Activated naive CD4-positive, alpha-beta T cell treated with anti-CD3 and anti-CD28 coated beads, Interleukin-2, amount 10 ng/mL, durations not matched to agents 7 days and 5 days (primary cell): ENCODE measurements around the gene OTOG.

Experiments used
- CTCF ChIA-PET: fragments of 350-600 bp; sonication (Branson Sonifier 250); formaldehyde crosslinking; loops from one replicate; lab custom pipeline; 2021; ENCODE audit warnings: antibody characterized with exemption; lab: Charles Lee
- DNase-seq: peaks from one replicate; pipeline ENCODE4 v3.0.0-alpha.2; 2020
- H3K27ac Mint-ChIP-seq: one replicate; pipeline ENCODE4 v1.8.0; 2021; ENCODE audit warnings: mild to moderate bottlenecking, moderate library complexity, mixed read lengths
- H3K27me3 Mint-ChIP-seq: one replicate; pipeline ENCODE4 v1.8.0; 2021; ENCODE audit warnings: mild to moderate bottlenecking, mixed read lengths
- H3K36me3 Mint-ChIP-seq: one replicate; pipeline ENCODE4 v1.8.0; 2021; ENCODE audit warnings: mixed read lengths
- H3K4me1 Mint-ChIP-seq: one replicate; pipeline ENCODE4 v1.8.0; 2021; ENCODE audit warnings: mixed read lengths
- H3K4me3 Mint-ChIP-seq: one replicate; pipeline ENCODE4 v1.8.0; 2021; ENCODE audit warnings: mild to moderate bottlenecking, moderate library complexity, mixed read lengths
- H3K9me3 Mint-ChIP-seq: one replicate; pipeline ENCODE4 v1.8.0; 2021; ENCODE audit warnings: mixed read lengths

Gene OTOG

GRCh38 chr11:17597770-17598169 is 50.7 kb downstream of the OTOG start:
- DNase-seq = no peak
- H3K27me3 Mint-ChIP-seq = peaks cover 42% of the 10 kb centered on the region
- CTCF ChIA-PET = interaction anchor here (1.0 kb wide), 1 partner anchor 14 kb away, joined by 3 read pairs; no protein-coding TSS in a partner anchor
- no peaks in the 10 kb centered on the region for H3K9me3 Mint-ChIP-seq
- no peak overlapping the region for H3K4me3 Mint-ChIP-seq
- H3K27ac Mint-ChIP-seq = no peak overlapping the region
- no peaks in the 10 kb centered on the region for H3K4me1 Mint-ChIP-seq
- no peaks in the 10 kb centered on the region for H3K36me3 Mint-ChIP-seq

GRCh38 chr11:17598700-17599459 is 51.8 kb downstream of the OTOG start:
- CTCF ChIA-PET = interaction anchor here (0.6 to 1.5 kb wide), 13 partner anchors 14 to 748 kb away, joined by 3 to 18 read pairs (median 3); no protein-coding TSS in a partner anchor
- Mint-ChIP-seq H3K4me3 (no peak overlapping the region), H3K27ac (no peak overlapping the region), H3K27me3 (peaks cover 35% of the 10 kb centered on the region), H3K9me3 (no peaks in the 10 kb centered on the region), H3K36me3 (no peaks in the 10 kb centered on the region), H3K4me1 (no peaks in the 10 kb centered on the region)
- DNase-seq = peak; percentile 80

GRCh38 chr11:17599460-17599925 is 52.4 kb downstream of the OTOG start:
- no peak overlapping the region for H3K4me3 Mint-ChIP-seq
- no peak overlapping the region for H3K27ac Mint-ChIP-seq
- H3K9me3 Mint-ChIP-seq = no peaks in the 10 kb centered on the region
- peaks cover 29% of the 10 kb centered on the region for H3K27me3 Mint-ChIP-seq
- H3K4me1 Mint-ChIP-seq = no peaks in the 10 kb centered on the region
- no peak for DNase-seq
- no peaks in the 10 kb centered on the region for H3K36me3 Mint-ChIP-seq
- CTCF ChIA-PET = interaction anchor here (0.6 to 1.5 kb wide), 10 partner anchors 16 to 748 kb away, joined by 3 to 18 read pairs (median 3); no protein-coding TSS in a partner anchor

GRCh38 chr11:17600316-17601255 is 53.5 kb downstream of the OTOG start:
- H3K9me3 Mint-ChIP-seq = no peaks in the 10 kb centered on the region

GRCh38 chr11:17601256-17601671 is 54.2 kb downstream of the OTOG start:
- peaks cover 19% of the 10 kb centered on the region for H3K27me3 Mint-ChIP-seq

More at GRCh38 chr11:17600316-17601255, 53.5 kb downstream of the OTOG start:
- Mint-ChIP-seq H3K4me3 (no peak overlapping the region), H3K4me1 (no peaks in the 10 kb centered on the region), H3K27me3 (peaks cover 24% of the 10 kb centered on the region), H3K27ac (peak overlapping the region; percentile 38), H3K36me3 (no peaks in the 10 kb centered on the region)
- CTCF ChIA-PET = interaction anchor here (1.0 to 2.5 kb wide), 3 partner anchors 130 to 380 kb away, joined by 3 to 17 read pairs (median 6); no protein-coding TSS in a partner anchor
- no peak for DNase-seq

GRCh38 chr11:17601676-17602075 is 54.6 kb downstream of the OTOG start:
- CTCF ChIA-PET = interaction anchor here (2.5 kb wide), 1 partner anchor 129 kb away, joined by 17 read pairs; no protein-coding TSS in a partner anchor
- H3K27me3 Mint-ChIP-seq = peaks cover 18% of the 10 kb centered on the region
- H3K4me3 Mint-ChIP-seq = no peak overlapping the region
- H3K27ac Mint-ChIP-seq = no peak overlapping the region
- no peak for DNase-seq
- H3K4me1 Mint-ChIP-seq = no peaks in the 10 kb centered on the region
- no peaks in the 10 kb centered on the region for H3K36me3 Mint-ChIP-seq
- no peaks in the 10 kb centered on the region for H3K9me3 Mint-ChIP-seq

More at GRCh38 chr11:17601256-17601671, 54.2 kb downstream of the OTOG start:
- H3K27ac Mint-ChIP-seq = peak overlapping the region; percentile 38
- CTCF ChIA-PET = interaction anchor here (1.0 to 2.5 kb wide), 3 partner anchors 129 to 380 kb away, joined by 3 to 17 read pairs (median 6); no protein-coding TSS in a partner anchor
- H3K4me1 Mint-ChIP-seq = no peaks in the 10 kb centered on the region
- H3K36me3 Mint-ChIP-seq = no peaks in the 10 kb centered on the region
- DNase-seq = no peak
- H3K9me3 Mint-ChIP-seq = no peaks in the 10 kb centered on the region
- H3K4me3 Mint-ChIP-seq = no peak overlapping the region

- Mint-ChIP-seq H3K4me3 (no peak overlapping the region), H3K9me3 (no peaks in the 10 kb centered on the region), H3K36me3 (no peaks in the 10 kb centered on the region), H3K27ac (no peak overlapping the region), H3K27me3 (peaks cover 18% of the 10 kb centered on the region), H3K4me1 (no peaks in the 10 kb centered on the region)
- no peak for DNase-seq
- CTCF ChIA-PET = interaction anchor here (2.5 kb wide), 1 partner anchor 128 kb away, joined by 17 read pairs; no protein-coding TSS in a partner anchor
Measured at GRCh38 chr11:17602105-17603001, 55.3 kb downstream of the OTOG start.

- CTCF ChIA-PET = interaction anchor here (2.5 kb wide), 1 partner anchor 127 kb away, joined by 17 read pairs; no protein-coding TSS in a partner anchor
Measured at GRCh38 chr11:17603056-17603825, 56.2 kb downstream of the OTOG start.

GRCh38 chr11:17604201-17604914 is 57.3 kb downstream of the OTOG start:
- no peaks in the 10 kb centered on the region for H3K36me3 Mint-ChIP-seq
- H3K4me1 Mint-ChIP-seq = no peaks in the 10 kb centered on the region
- peaks cover 11% of the 10 kb centered on the region for H3K27me3 Mint-ChIP-seq
- H3K4me3 Mint-ChIP-seq = no peak overlapping the region
- CTCF ChIA-PET = interaction anchor here (1.2 to 1.3 kb wide), 2 partner anchors 9 to 127 kb away, joined by 3 to 4 read pairs; no protein-coding TSS in a partner anchor
- no peaks in the 10 kb centered on the region for H3K9me3 Mint-ChIP-seq
- DNase-seq = no peak
- H3K27ac Mint-ChIP-seq = no peak overlapping the region

More at GRCh38 chr11:17603056-17603825, 56.2 kb downstream of the OTOG start:
- no peak for DNase-seq
- H3K36me3 Mint-ChIP-seq = no peaks in the 10 kb centered on the region
- no peak overlapping the region for H3K27ac Mint-ChIP-seq
- H3K4me3 Mint-ChIP-seq = no peak overlapping the region
- H3K4me1 Mint-ChIP-seq = no peaks in the 10 kb centered on the region
- peaks cover 18% of the 10 kb centered on the region for H3K27me3 Mint-ChIP-seq
- H3K9me3 Mint-ChIP-seq = no peaks in the 10 kb centered on the region

GRCh38 chr11:17604915-17605233 is 57.8 kb downstream of the OTOG start:
- Mint-ChIP-seq H3K27me3 (peaks cover 11% of the 10 kb centered on the region), H3K4me1 (no peaks in the 10 kb centered on the region), H3K36me3 (no peaks in the 10 kb centered on the region), H3K9me3 (no peaks in the 10 kb centered on the region), H3K4me3 (no peak overlapping the region), H3K27ac (no peak overlapping the region)
- no peak for DNase-seq
- CTCF ChIA-PET = interaction anchor here (1.2 to 1.3 kb wide), 2 partner anchors 10 to 127 kb away, joined by 3 to 4 read pairs; no protein-coding TSS in a partner anchor

GRCh38 chr11:17605651-17606122 is 58.6 kb downstream of the OTOG start:
- CTCF ChIA-PET = interaction anchor here (1.2 to 1.3 kb wide), 2 partner anchors 11 to 126 kb away, joined by 3 to 4 read pairs; no protein-coding TSS in a partner anchor
- Mint-ChIP-seq H3K4me3 (no peak overlapping the region), H3K36me3 (no peaks in the 10 kb centered on the region), H3K4me1 (no peaks in the 10 kb centered on the region), H3K27ac (no peak overlapping the region), H3K9me3 (no peaks in the 10 kb centered on the region), H3K27me3 (peaks cover 9% of the 10 kb centered on the region)
- DNase-seq = no peak
